H1 (cell line): ENCODE data around the gene AKTIP. TPM values are rescaled to one million over a fixed set of nuclear protein-coding genes. Genes with fewer than 3 reads are reported as not detected.

Source experiments
- CTCF ChIA-PET: fragments of 300-600 bp; sonication (Branson Sonifier 250); formaldehyde crosslinking; loops from one replicate; lab custom pipeline; 2021; ENCODE audit not compliant: partially characterized antibody; lab: Charles Lee
- POLR2A ChIA-PET: fragments of 300-600 bp; sonication (Branson Sonifier 250); formaldehyde crosslinking; loops from one replicate; lab custom pipeline; 2021; ENCODE audit warnings: inconsistent platforms; ENCODE audit not compliant: partially characterized antibody; lab: Charles Lee
- DNase-seq, 2 experiments: peaks; one replicate each; pipeline versions ENCODE4 v3.0.0 to v3.0.0-alpha.2; 2010 to 2022; ENCODE audit warnings: low spot score in 2 of 2, low read depth in 1 of 2, mixed read lengths in 1 of 2
- FAIRE-seq: peaks from 2 replicates; lab custom pipeline; 2011; peaks lifted over from hg19 to GRCh38; lab: Jason Lieb, UNC
- H2AFZ ChIP-seq: 2 replicates; pipeline ENCODE4 v1.8.1; 2012; ENCODE audit warnings: low read length, inconsistent platforms
- H2AK5ac ChIP-seq: 2 replicates; pipeline ENCODE4 v1.6.1; 2013; ENCODE audit warnings: low read depth, low read length
- H2BK120ac ChIP-seq: replicated peaks from 2 replicates; pipeline ENCODE3; 2013; ENCODE audit warnings: low read depth, low read length, inconsistent platforms
- H2BK12ac ChIP-seq: 2 replicates; pipeline ENCODE4 v1.6.1; 2013; ENCODE audit warnings: low read depth, low read length
- H2BK15ac ChIP-seq: 2 replicates; pipeline ENCODE4 v1.6.1; 2013; ENCODE audit warnings: low read length
- H2BK20ac ChIP-seq: 2 replicates; pipeline ENCODE4 v1.6.1; 2013; ENCODE audit warnings: low read length
- H2BK5ac ChIP-seq: 2 replicates; pipeline ENCODE4 v1.6.1; 2013; ENCODE audit warnings: low read depth, low read length
- H3K14ac ChIP-seq: 2 replicates; pipeline ENCODE4 v1.6.1; 2013; ENCODE audit warnings: inconsistent platforms; ENCODE audit not compliant: insufficient read length
- H3K18ac ChIP-seq: 2 replicates; pipeline ENCODE4 v1.6.1; 2013; ENCODE audit warnings: low read length; ENCODE audit errors: extremely low read depth
- H3K23ac ChIP-seq: 2 replicates; pipeline ENCODE4 v1.6.1; 2013; ENCODE audit warnings: inconsistent platforms; ENCODE audit not compliant: insufficient read length
- H3K23me2 ChIP-seq: 2 replicates; pipeline ENCODE4 v1.6.1; 2013; ENCODE audit warnings: low read depth, low read length
- H3K27ac ChIP-seq: 2 replicates; pipeline ENCODE4 v1.6.1; 2011; ENCODE audit warnings: low read depth, low read length, inconsistent platforms
- H3K27me3 ChIP-seq, 4 experiments: replicated peaks in 1 of 4; 1 replicate in 1 of 4; 2 replicates in 3 of 4; pipeline versions ENCODE4 v1.6.1 to v1.8.1; 2011 to 2013; ENCODE audit warnings: low read length in 3 of 4, mild to moderate bottlenecking in 3 of 4, inconsistent platforms in 2 of 4, mixed read lengths in 2 of 4, moderate library complexity in 1 of 4; ENCODE audit not compliant: control insufficient read depth in 3 of 4, insufficient read depth in 3 of 4; ENCODE audit errors: extremely low read depth in 1 of 4
- H3K36me3 ChIP-seq, 4 experiments: 2 replicates each; pipeline versions ENCODE4 v1.6.1 to v1.8.1; 2011 to 2013; ENCODE audit warnings: mild to moderate bottlenecking in 4 of 4, low read length in 3 of 4, moderate library complexity in 2 of 4, control low read depth in 1 of 4, inconsistent platforms in 1 of 4; ENCODE audit not compliant: insufficient read depth in 4 of 4, control insufficient read depth in 2 of 4
- H3K4ac ChIP-seq: replicated peaks from 2 replicates; pipeline ENCODE3; 2013; ENCODE audit warnings: low read length, low read depth, mixed read lengths, inconsistent platforms; ENCODE audit not compliant: insufficient read length
- H3K4me1 ChIP-seq, 4 experiments: replicated peaks in 1 of 4; 1 replicate in 1 of 4; 2 replicates in 3 of 4; pipeline versions ENCODE4 v1.6.1 to v1.8.1; 2011 to 2013; ENCODE audit warnings: low read length in 3 of 4, inconsistent platforms in 2 of 4, mixed read lengths in 1 of 4; ENCODE audit not compliant: insufficient read depth in 4 of 4, control insufficient read depth in 3 of 4
- H3K4me2 ChIP-seq, 2 experiments: 2 replicates each; pipeline versions ENCODE4 v1.6.1 to v1.8.1; 2011 to 2013; ENCODE audit warnings: low read depth in 2 of 2, low read length in 2 of 2, control low read depth in 1 of 2, inconsistent platforms in 1 of 2, mild to moderate bottlenecking in 1 of 2; ENCODE audit not compliant: insufficient read depth in 1 of 2
- H3K4me3 ChIP-seq, 4 experiments: fragments of 200-600, 300-600 bp in 1 of 4; sonication (generic), shearing (Covaris generic), sonication (Bioruptor Twin) in 1 of 4; 2 replicates each; pipeline versions ENCODE4 v1.5.1 to v1.8.1; 2011 to 2016; ENCODE audit warnings: low read length in 4 of 4, low read depth in 3 of 4, control low read depth in 2 of 4, inconsistent platforms in 2 of 4, mild to moderate bottlenecking in 2 of 4, mixed read lengths in 1 of 4, moderate library complexity in 1 of 4; ENCODE audit not compliant: insufficient read depth in 2 of 4; ENCODE audit errors: extremely low read depth in 1 of 4
- H3K56ac ChIP-seq: replicated peaks from 2 replicates; pipeline ENCODE3; 2013; ENCODE audit warnings: low read depth, mild to moderate bottlenecking, mixed read lengths, low read length, inconsistent platforms; ENCODE audit not compliant: insufficient read length
- H3K79me1 ChIP-seq: 2 replicates; pipeline ENCODE4 v1.6.1; 2013; ENCODE audit warnings: low read depth, low read length, control low read depth
- H3K79me2 ChIP-seq, 2 experiments: 2 replicates each; pipeline versions ENCODE4 v1.6.1 to v1.8.1; 2012 to 2013; ENCODE audit warnings: low read length in 2 of 2, mild to moderate bottlenecking in 2 of 2, inconsistent platforms in 1 of 2; ENCODE audit not compliant: insufficient read depth in 2 of 2, control insufficient read depth in 1 of 2
- H3K9ac ChIP-seq, 4 experiments: replicated peaks in 1 of 4; 1 replicate in 1 of 4; 2 replicates in 3 of 4; pipeline versions ENCODE4 v1.6.1 to v1.8.1; 2011 to 2013; ENCODE audit warnings: low read depth in 3 of 4, low read length in 3 of 4, control low read depth in 2 of 4, mild to moderate bottlenecking in 2 of 4, moderate library complexity in 2 of 4, inconsistent platforms in 1 of 4; ENCODE audit errors: extremely low read depth in 1 of 4
- H3K9me3 ChIP-seq, 2 experiments: 2 replicates each; pipeline versions ENCODE4 v1.6.1 to v1.8.1; 2012 to 2013; ENCODE audit warnings: mild to moderate bottlenecking in 2 of 2, moderate library complexity in 2 of 2, control low read depth in 1 of 2, inconsistent platforms in 1 of 2, low read depth in 1 of 2, low read length in 1 of 2, mixed read lengths in 1 of 2; ENCODE audit not compliant: insufficient read depth in 2 of 2
- H4K20me1 ChIP-seq, 2 experiments: replicated peaks in 1 of 2; 2 replicates each; pipeline versions ENCODE3 to v1.8.1; 2011 to 2013; ENCODE audit warnings: inconsistent platforms in 2 of 2, low read length in 2 of 2, mild to moderate bottlenecking in 1 of 2; ENCODE audit not compliant: insufficient read depth in 2 of 2, control insufficient read depth in 1 of 2
- H4K5ac ChIP-seq: 2 replicates; pipeline ENCODE4 v1.6.1; 2013; ENCODE audit warnings: low read length, low read depth, mixed read lengths, inconsistent platforms; ENCODE audit not compliant: insufficient read length
- H4K8ac ChIP-seq: 2 replicates; pipeline ENCODE4 v1.8.0; 2013; ENCODE audit warnings: mild to moderate bottlenecking, moderate library complexity, low read length, inconsistent platforms; ENCODE audit not compliant: insufficient read depth; ENCODE audit errors: extremely low read depth
- H4K91ac ChIP-seq: replicated peaks from 2 replicates; pipeline ENCODE3; 2013; ENCODE audit warnings: low read length, mixed read lengths, inconsistent platforms; ENCODE audit not compliant: insufficient read length
- CEBPB ChIP-seq: IDR thresholded peaks from 2 replicates; pipeline ENCODE4 v1.6.1; 2012; ENCODE audit warnings: low read depth, low read length
- CHD2 ChIP-seq: IDR thresholded peaks from 2 replicates; pipeline ENCODE4 v1.6.1; 2012; ENCODE audit warnings: low read length, improper control_type of control experiment
- E2F6 ChIP-seq: IDR thresholded peaks from 2 replicates; pipeline ENCODE4 v1.6.1; 2012; ENCODE audit warnings: inconsistent platforms
- GTF2F1 ChIP-seq: IDR thresholded peaks from 2 replicates; pipeline ENCODE4 v1.6.1; 2012; ENCODE audit warnings: low read depth, low read length, improper control_type of control experiment, borderline replicate concordance
- POLR2A ChIP-seq, 2 experiments: IDR thresholded peaks; 1 replicate in 1 of 2; 2 replicates in 1 of 2; pipeline ENCODE4 v1.6.1; 2011; ENCODE audit warnings: low read depth in 2 of 2, low read length in 2 of 2, mild to moderate bottlenecking in 2 of 2; ENCODE audit errors: control extremely low read depth in 1 of 2
- RAD21 ChIP-seq, 2 experiments: IDR thresholded peaks in 1 of 2; conservative IDR thresholded peaks in 1 of 2; 2 replicates each; pipeline ENCODE4 v1.6.1; 2011; ENCODE audit warnings: low read depth in 2 of 2, low read length in 2 of 2, improper control_type of control experiment in 1 of 2, inconsistent platforms in 1 of 2, mild to moderate bottlenecking in 1 of 2, moderate library complexity in 1 of 2
- RBBP5 ChIP-seq: IDR thresholded peaks from 2 replicates; pipeline ENCODE4 v1.7.1; 2012; ENCODE audit warnings: low read depth, mild to moderate bottlenecking, inconsistent platforms, low read length, moderate library complexity, borderline replicate concordance
- SP2 ChIP-seq: IDR thresholded peaks from 2 replicates; pipeline ENCODE4 v1.6.1; 2012; ENCODE audit warnings: mild to moderate bottlenecking, low read length, inconsistent platforms
- TCF12 ChIP-seq: IDR thresholded peaks from 2 replicates; pipeline ENCODE4 v1.6.1; 2011; ENCODE audit warnings: low read depth, mild to moderate bottlenecking, low read length
- USF2 ChIP-seq: IDR thresholded peaks from 2 replicates; pipeline ENCODE4 v1.6.1; 2011; ENCODE audit warnings: low read length, improper control_type of control experiment
- YY1 ChIP-seq: IDR thresholded peaks from 2 replicates; pipeline ENCODE4 v1.6.1; 2011; ENCODE audit warnings: low read depth, mild to moderate bottlenecking, low read length
- ZNF274 ChIP-seq: IDR thresholded peaks from 2 replicates; pipeline ENCODE4 v1.7.0; 2012; ENCODE audit warnings: low read length, borderline replicate concordance; ENCODE audit errors: extremely low read depth
- WGBS, 2 experiments: shearing (Covaris generic) in 1 of 2; methylation state at CpG; one replicate each; pipeline versions ENCODE4 v1.1.6 to v1.1.7; 2013 to 2015; ENCODE audit warnings: low lambda C conversion rate in 2 of 2, mixed read lengths in 2 of 2, inconsistent platforms in 1 of 2, low coverage in 1 of 2, missing lambda C conversion rate in 1 of 2; ENCODE audit not compliant: insufficient replicate concordance in 2 of 2, insufficient coverage in 1 of 2, insufficient read length in 1 of 2; ENCODE audit errors: extremely low coverage in 1 of 2, missing lambda C conversion rate in 1 of 2; 5-methylcytosine and 5-hydroxymethylcytosine counted together
- polyA plus RNA-seq, 7 experiments: library from polyadenylated mRNA; depleted of rRNA in 3 of 7; stranded (reverse) in 5 of 7; unstranded in 2 of 7; fragments of >200 nt in 5 of 7; fragments of 200-250 nt in 2 of 7; gene quantifications; 1 replicate in 5 of 7; 2 replicates in 1 of 7; 4 replicates in 1 of 7; pipeline versions ENCODE4 v1.2.1 to v1.2.3, GENCODE V29; 2011 to 2013; ENCODE audit warnings: missing spikeins in 2 of 7, mixed read lengths in 2 of 7
- total RNA-seq: library from RNA; stranded (reverse); fragmentation: NEBNext Ultra II Directional; extraction: Animal tissue kit (Norgen Biotek cat#: 25700); gene quantifications from 2 replicates; pipeline ENCODE4 v1.2.1, GENCODE V29; 2021

The AKTIP gene
- total and polyA plus RNA-seq, 2 of the 8 experiments (the other 6 are each of a cell fraction or from before 2014, with no cell fraction given): 15.0 to 15.6 TPM

DNA sequence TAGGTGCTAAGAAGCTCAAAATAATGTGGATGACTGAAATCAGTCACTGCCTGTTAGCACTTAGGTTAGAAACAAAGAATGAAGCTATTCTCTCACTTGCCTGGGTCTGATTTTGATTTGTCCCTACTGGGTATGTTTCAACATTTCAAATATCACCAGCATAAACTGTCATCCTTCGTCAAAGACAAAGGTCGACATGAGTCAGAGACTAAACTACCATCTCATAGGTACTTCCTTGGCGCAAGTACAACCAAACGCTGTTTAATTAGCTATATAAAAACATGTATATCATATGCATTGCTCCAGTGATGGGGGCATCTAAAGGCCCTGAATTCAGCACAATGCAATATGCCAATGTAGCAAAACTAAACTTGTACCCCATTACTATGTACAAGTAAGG is 4.0 kb downstream of the AKTIP start:
- no peak overlapping the region for H2AK5ac ChIP-seq
- no peak overlapping the region for H4K91ac ChIP-seq
- no peak overlapping the region for H4K8ac ChIP-seq
- H3K27me3 ChIP-seq: no peaks in the 10 kb centered on the region
- DNase-seq (no peak), FAIRE-seq (no peak)
- H3K4me3 ChIP-seq: no peak overlapping the region
- ChIA-PET CTCF (interaction anchor here (2.1 kb wide), 1 partner anchor 11 kb away, joined by 7 read pairs; no protein-coding TSS in a partner anchor), POLR2A (interaction anchor here (0.7 kb wide), 1 partner anchor 10 kb away, joined by 3 read pairs; no protein-coding TSS in a partner anchor)
- no peak overlapping the region for H2AFZ ChIP-seq
- H4K20me1 ChIP-seq: peaks cover 2 to 9% of the 10 kb centered on the region in 2 experiments
- no peak overlapping the region for H2BK120ac ChIP-seq
- H3K9ac ChIP-seq: no peak overlapping the region
- no peak overlapping the region for H3K4me2 ChIP-seq
- H3K79me1 ChIP-seq: no peaks in the 10 kb centered on the region; the same call in 1 of the 2 replicates
- peaks cover 0 to 19% of the 10 kb centered on the region in 2 experiments; a peak in 2 of 4 replicates for H3K79me2 ChIP-seq
- peaks cover 6% of the 10 kb centered on the region for H3K23me2 ChIP-seq
- no peaks in the 10 kb centered on the region for H3K9me3 ChIP-seq
- peaks cover 0 to 9% (median 3%) of the 10 kb centered on the region in 4 experiments; a peak in 6 of 7 replicates for H3K4me1 ChIP-seq
- no peak overlapping the region for H3K56ac ChIP-seq
- no peak overlapping the region for H4K5ac ChIP-seq
- no peak overlapping the region for H2BK15ac ChIP-seq
- H3K14ac ChIP-seq: no peak overlapping the region
- H2BK12ac ChIP-seq: no peak overlapping the region
- H3K4ac ChIP-seq: no peak overlapping the region
- H2BK20ac ChIP-seq: no peak overlapping the region
- no peak overlapping the region for H3K18ac ChIP-seq
- 91% methylated on average over 4 of the region's 4 CpGs; no CpG with 5 or more reads in 1 of the 2 experiments for WGBS, 2 experiments
- no peak overlapping the region for H2BK5ac ChIP-seq
- H3K27ac ChIP-seq: no peak overlapping the region
- H3K23ac ChIP-seq: no peak overlapping the region
- H3K36me3 ChIP-seq: peaks cover 3 to 41% (median 16%) of the 10 kb centered on the region in 4 experiments; a peak in 6 of 8 replicates
- TF ChIP-seq GTF2F1 (no peak), RBBP5 (no peak), TCF12 (no peak), RAD21 (IDR thresholded peaks at IDR 0.05 in 1 of 2, conservative IDR thresholded peaks at IDR 0.05 in 1 of 2; ENCODE audit: low read depth in 2 of 2, low read length in 2 of 2) (no peak), USF2 (no peak), ZNF274 (no peak), YY1 (no peak), POLR2A (IDR thresholded peaks at IDR 0.05; ENCODE audit: control extremely low read depth in 1 of 2, low read depth in 2 of 2, low read length in 2 of 2) (no peak), E2F6 (no peak), CHD2 (no peak), CEBPB (no peak), SP2 (no peak)
